PC-3 (cell line): Measurements from ENCODE around the gene SH3RF1. TPM values are rescaled to one million over a fixed set of nuclear protein-coding genes. Genes with fewer than 3 reads are reported as not detected.

Experiments used
- ATAC-seq: fragments of 200-7000 bp; cut with Tn5 transposase; 2 replicates; pipeline ENCODE4 v1.9.1; 2020; ENCODE audit warnings: mild to moderate bottlenecking, moderate library complexity
- BruUV-seq: library from RNA; stranded (reverse); fragments of 400-500 nt; replicated peaks from 2 replicates; lab custom pipeline; 2021; lab: Mats Ljungman, UMichigan
- CTCF ChIA-PET: fragments of 300-600 bp; sonication (Branson Sonifier 250); formaldehyde crosslinking; loops from one replicate; lab custom pipeline; 2022; ENCODE audit warnings: antibody characterized with exemption; lab: Charles Lee
- POLR2A ChIA-PET: fragments of 300-600 bp; sonication (Branson Sonifier 250); formaldehyde crosslinking; loops from one replicate; lab custom pipeline; 2022; ENCODE audit warnings: antibody characterized with exemption; ENCODE audit not compliant: unreplicated experiment; lab: Charles Lee
- DNase-seq: peaks from one replicate; pipeline ENCODE4 v3.0.0-alpha.2; 2015
- H2AFZ ChIP-seq: fragments of 300-600 bp; sonication (generic); 2 replicates; pipeline ENCODE4 v1.6.0; 2016; ENCODE audit warnings: antibody characterized with exemption, low read length
- H3F3A ChIP-seq: fragments of 300-600 bp; sonication (generic); one replicate; pipeline ENCODE4 v1.6.0; 2017; ENCODE audit warnings: antibody characterized with exemption, low read length, control low read depth, mild to moderate bottlenecking; ENCODE audit not compliant: unreplicated experiment
- H3K27ac ChIP-seq: fragments of 300-600 bp; sonication (generic); 2 replicates; pipeline ENCODE4 v1.5.1; 2016; ENCODE audit warnings: mild to moderate bottlenecking, low read length
- H3K27me3 ChIP-seq: fragments of 300-600 bp; sonication (generic); 2 replicates; pipeline ENCODE4 v1.6.1; 2016; ENCODE audit warnings: low read length, mixed read lengths
- H3K36me3 ChIP-seq: fragments of 300-600 bp; sonication (generic); 2 replicates; pipeline ENCODE4 v1.6.1; 2016; ENCODE audit warnings: low read depth, mixed run types, low read length, mixed read lengths
- H3K4me1 ChIP-seq: fragments of 300-600 bp; sonication (generic); 2 replicates; pipeline ENCODE4 v1.5.1; 2016; ENCODE audit warnings: low read length; ENCODE audit not compliant: insufficient read depth
- H3K4me2 ChIP-seq: fragments of 300-600 bp; sonication (generic); 2 replicates; pipeline ENCODE4 v1.6.0; 2016; ENCODE audit warnings: low read length
- H3K4me3 ChIP-seq: fragments of 300-600 bp; sonication (generic); 2 replicates; pipeline ENCODE4 v1.5.1; 2016; ENCODE audit warnings: mild to moderate bottlenecking, low read length, mixed read lengths
- H3K79me2 ChIP-seq: fragments of 300-600 bp; sonication (generic); 2 replicates; pipeline ENCODE4 v1.6.1; 2017; ENCODE audit warnings: low read length, mixed read lengths
- H3K9ac ChIP-seq: fragments of 300-600 bp; sonication (generic); 2 replicates; pipeline ENCODE4 v1.6.0; 2016; ENCODE audit warnings: mild to moderate bottlenecking, low read length
- H3K9me2 ChIP-seq: fragments of 300-600 bp; sonication (generic); replicated peaks from 2 replicates; pipeline ENCODE4 v1.6.1; 2016; ENCODE audit warnings: mixed run types, low read length, mixed read lengths
- H3K9me3 ChIP-seq: fragments of 300-600 bp; sonication (generic); 2 replicates; pipeline ENCODE4 v1.6.1; 2016; ENCODE audit warnings: low read length, mixed read lengths
- H4K20me1 ChIP-seq: fragments of 300-600 bp; sonication (generic); 2 replicates; pipeline ENCODE4 v1.6.1; 2016; ENCODE audit warnings: low read length, mixed read lengths
- CTCF ChIP-seq: fragments of 300-600 bp; sonication (generic); conservative IDR thresholded peaks from 2 replicates; pipeline ENCODE4 v1.5.1; 2017; ENCODE audit warnings: antibody characterized with exemption, low read depth, mild to moderate bottlenecking, low read length
- EZH2 ChIP-seq: fragments of 300-600 bp; sonication (generic); IDR thresholded peaks from one replicate; pipeline ENCODE4 v1.6.1; 2017; ENCODE audit warnings: antibody characterized with exemption, mild to moderate bottlenecking, low read length; ENCODE audit not compliant: unreplicated experiment
- EZH2phosphoT487 ChIP-seq: fragments of 300-600 bp; sonication (generic); IDR thresholded peaks from 2 replicates; pipeline ENCODE4 v1.6.1; 2018; ENCODE audit warnings: mild to moderate bottlenecking, antibody characterized with exemption, low read length, borderline replicate concordance
- intact Hi-C: fragments of 100-400 bp; cut with micrococcal nuclease; formaldehyde crosslinking; loops from 2 replicates; pipeline ENCODE4 v1.9.0; 2023
- total RNA-seq: library from RNA; depleted of rRNA; stranded (reverse); fragments of >200 nt; gene quantifications from 2 replicates; pipeline ENCODE4 v1.2.3, GENCODE V29; 2014

The SH3RF1 gene
- total RNA-seq, 1 experiment from 2014 or later, result 21.0 TPM

GRCh38 chr4:169243825-169244609 is 26.7 kb downstream of the SH3RF1 start:
- DNase-seq, result no peak
- Histone ChIP-seq H3F3A (no peaks in the 10 kb centered on the region), H3K9me3 (no peaks in the 10 kb centered on the region), H3K4me3 (no peak overlapping the region), H3K9ac (no peak overlapping the region), H3K4me2 (no peak overlapping the region; the same call in 1 of the 2 replicates), H3K27ac (no peak overlapping the region), H3K27me3 (no peaks in the 10 kb centered on the region), H3K9me2 (no peaks in the 10 kb centered on the region), H3K79me2 (peaks cover 99% of the 10 kb centered on the region), H4K20me1 (no peaks in the 10 kb centered on the region), H3K36me3 (peaks cover 2% of the 10 kb centered on the region; the same call in 1 of the 2 replicates), H3K4me1 (peaks cover 12% of the 10 kb centered on the region), H2AFZ (no peak overlapping the region)
- ChIA-PET POLR2A (no interaction called here), CTCF (no interaction called here)
- peak; percentile 43; the same call in 1 of the 2 replicates for ATAC-seq
- intact Hi-C loops, result no loop called here
- TF ChIP-seq EZH2, result no peak
- TF ChIP-seq CTCF, result no peak
- no TSS peak for BruUV-seq

GRCh38 chr4:169241464-169241863 is 29.3 kb downstream of the SH3RF1 start:
- peaks cover 10% of the 10 kb centered on the region for H4K20me1 ChIP-seq
- ChIA-PET CTCF (no interaction called here), POLR2A (no interaction called here)
- H3F3A ChIP-seq, result no peaks in the 10 kb centered on the region
- peaks cover 99% of the 10 kb centered on the region for H3K79me2 ChIP-seq
- H3K4me1 ChIP-seq, result peaks cover 31% of the 10 kb centered on the region
- H3K4me2 ChIP-seq, result no peak overlapping the region
- H3K9me3 ChIP-seq, result no peaks in the 10 kb centered on the region
- TF ChIP-seq EZH2phosphoT487 (no peak), CTCF (no peak)
- H2AFZ ChIP-seq, result no peak overlapping the region
- peaks cover 5% of the 10 kb centered on the region for H3K36me3 ChIP-seq
- H3K27ac ChIP-seq, result no peak overlapping the region
- DNase-seq (no peak), ATAC-seq (no peak)
- no peak overlapping the region for H3K4me3 ChIP-seq
- BruUV-seq, result no TSS peak
- intact Hi-C loops, result no loop called here
- no peaks in the 10 kb centered on the region for H3K27me3 ChIP-seq
- H3K9ac ChIP-seq, result no peak overlapping the region
- H3K9me2 ChIP-seq, result no peaks in the 10 kb centered on the region

GRCh38 chr4:169239221-169239905 is 31.4 kb downstream of the SH3RF1 start:
- Histone ChIP-seq H3K27me3 (no peaks in the 10 kb centered on the region), H3K4me3 (no peak overlapping the region), H4K20me1 (peaks cover 10% of the 10 kb centered on the region), H3K4me1 (peaks cover 30% of the 10 kb centered on the region), H3K9me3 (no peaks in the 10 kb centered on the region), H2AFZ (no peak overlapping the region), H3K9me2 (no peaks in the 10 kb centered on the region), H3K4me2 (0 out of 2 replicates have a peak overlapping the region, but pooled peaks have one; percentile 17), H3F3A (no peaks in the 10 kb centered on the region), H3K36me3 (peaks cover 8% of the 10 kb centered on the region), H3K9ac (no peak overlapping the region), H3K27ac (no peak overlapping the region), H3K79me2 (peaks cover 99% of the 10 kb centered on the region)
- intact Hi-C loops, result no loop called here
- BruUV-seq, result no TSS peak
- DNase-seq (no peak), ATAC-seq (no peak)
- ChIA-PET CTCF (no interaction called here), POLR2A (no interaction called here)
- no peak for TF ChIP-seq CTCF
- no peak for TF ChIP-seq EZH2
- TF ChIP-seq EZH2phosphoT487, result no peak
